Neural cell (in vitro differentiated cells): ENCODE results near the gene HOXB9.

ENCODE experiments used
- CTCF ChIP-seq: fragments of 450-650 bp; IDR thresholded peaks from 2 replicates; pipeline ENCODE4 v1.5.1; 2014; ENCODE audit warnings: antibody characterized with exemption, mild to moderate bottlenecking, moderate library complexity; ENCODE audit not compliant: poor library complexity, severe bottlenecking
- EZH2 ChIP-seq: fragments of 200-600, 300-800 bp; shearing (Covaris generic), sonication (generic); IDR thresholded peaks from 2 replicates; pipeline ENCODE4 v1.6.1; 2014; ENCODE audit warnings: antibody characterized with exemption, low read length, borderline replicate concordance, mild to moderate bottlenecking; ENCODE audit not compliant: insufficient read depth, poor library complexity, severe bottlenecking
- POLR2AphosphoS5 ChIP-seq: IDR thresholded peaks from 2 replicates; pipeline ENCODE4 v1.6.1; 2012

GRCh38 chr17:48647103-48647962 lies 21.2 kb upstream of the HOXB9 start:
- TF ChIP-seq CTCF (no peak), EZH2 (peak; percentile 48), POLR2AphosphoS5 (no peak)
